Left hindlimb (tissue), 1 donor: ENCODE data around the gene ANO2.
"Not testable (repeated sequence)": the region's sequence is repeated elsewhere in the genome, so short reads cannot be mapped to it uniquely, and the experiment has no call there.

Experiments used
- DNase-seq: peaks from one replicate; pipeline ENCODE4 v3.0.0-alpha.2; 2018

ANO2 gene

GRCh38 chr12:5716976-5717375 lies 228.1 kb downstream of the ANO2 start:
- DNase-seq: no peak

- DNase-seq: peak; percentile 64
These were observed 228.9 kb downstream of the ANO2 start for GRCh38 chr12:5716201-5716600.

GRCh38 chr12:5715021-5715420 lies 230.0 kb downstream of the ANO2 start:
- no peak for DNase-seq

- no peak for DNase-seq
These were observed 231.4 kb downstream of the ANO2 start for GRCh38 chr12:5713599-5714081.

GRCh38 chr12:5710260-5710878 lies 234.7 kb downstream of the ANO2 start:
- no peak for DNase-seq

- DNase-seq: no peak
These were observed 236.7 kb downstream of the ANO2 start for GRCh38 chr12:5708371-5708770.

- no peak for DNase-seq
These were observed 238.8 kb downstream of the ANO2 start for GRCh38 chr12:5706247-5706646.

- no peak for DNase-seq
These were observed 239.3 kb downstream of the ANO2 start for GRCh38 chr12:5705791-5706190.

- no peak for DNase-seq
These were observed 250.2 kb downstream of the ANO2 start for GRCh38 chr12:5694759-5695409.

- no peak for DNase-seq
These were observed 252.2 kb downstream of the ANO2 start for GRCh38 chr12:5692850-5693249.

GRCh38 chr12:5691943-5692342 lies 253.1 kb downstream of the ANO2 start:
- DNase-seq: no peak

GRCh38 chr12:5690240-5690639 lies 254.8 kb downstream of the ANO2 start:
- no peak for DNase-seq

GRCh38 chr12:5689773-5690172 lies 255.3 kb downstream of the ANO2 start:
- DNase-seq: no peak

GRCh38 chr12:5688226-5688625 lies 256.8 kb downstream of the ANO2 start:
- DNase-seq: no peak

- no peak for DNase-seq
These were observed 259.1 kb downstream of the ANO2 start for GRCh38 chr12:5685935-5686334.

- no peak for DNase-seq
These were observed 260.1 kb downstream of the ANO2 start for GRCh38 chr12:5684989-5685388.

- DNase-seq: no peak
These were observed 262.5 kb downstream of the ANO2 start for GRCh38 chr12:5682581-5682980.

GRCh38 chr12:5678176-5678575 lies 266.9 kb downstream of the ANO2 start:
- DNase-seq: no peak

- DNase-seq: not testable (repeated sequence)
These were observed 275.4 kb downstream of the ANO2 start for GRCh38 chr12:5669624-5670023.

GRCh38 chr12:5665615-5666014 lies 279.4 kb downstream of the ANO2 start:
- no peak for DNase-seq

- peak; percentile 60 for DNase-seq
These were observed 283.2 kb downstream of the ANO2 start for GRCh38 chr12:5661811-5662210.

- no peak for DNase-seq
These were observed 284.8 kb downstream of the ANO2 start for GRCh38 chr12:5660238-5660637.

- DNase-seq: not testable (repeated sequence)
These were observed 286.6 kb downstream of the ANO2 start for GRCh38 chr12:5658339-5658941.

GRCh38 chr12:5656836-5657235 lies 288.2 kb downstream of the ANO2 start:
- no peak for DNase-seq
